ENCODE data around the gene PRKN.

GRCh38 chr6:161649841-161650240, 1077.7 kb downstream of the PRKN start:
- TF ChIP-seq CTCF (IDR thresholded peaks at IDR 0.05) (no peak), POLR2A (IDR thresholded peaks at IDR 0.05) (no peak)
